Ovary (tissue), 9 donors: ENCODE measurements around the gene GDA. TPM values are rescaled to one million over a fixed set of nuclear protein-coding genes. Genes with fewer than 3 reads are reported as not detected.

Experiments used
- DNase-seq, 5 donors: peaks; one replicate each; pipeline ENCODE4 v3.0.0-alpha.2; 2019 to 2020
- H3K27ac ChIP-seq, 2 donors: fragments of 200-600 bp; one replicate each; pipeline versions ENCODE4 v1.5.1 to v1.8.0; 2019 to 2022
- H3K27me3 ChIP-seq: fragments of 200-600 bp; one replicate; pipeline ENCODE4 v1.8.0; 2022
- H3K36me3 ChIP-seq: fragments of 200-600 bp; sonication (generic); one replicate; pipeline ENCODE4 v1.5.1; 2019
- H3K4me1 ChIP-seq: one replicate; pipeline ENCODE4 v1.8.1; 2013; ENCODE audit warnings: mild to moderate bottlenecking, moderate library complexity; ENCODE audit not compliant: insufficient read depth
- H3K4me3 ChIP-seq: fragments of 200-600 bp; sonication (generic); one replicate; pipeline ENCODE4 v1.5.1; 2017
- H3K9me3 ChIP-seq, 2 donors: fragments of 200-600 bp in 1 of 2; sonication (generic) in 1 of 2; one replicate each; pipeline versions ENCODE4 v1.5.1 to v1.8.1; 2013 to 2019; ENCODE audit warnings: mild to moderate bottlenecking in 1 of 2, moderate library complexity in 1 of 2
- CTCF ChIP-seq, 3 donors: fragments of 450-650 bp in 2 of 3; fragments of 200-600 bp in 1 of 3; IDR thresholded peaks; one replicate each; pipeline versions ENCODE4 v1.5.1 to v1.8.0; 2016 to 2022; ENCODE audit warnings: antibody characterized with exemption in 3 of 3, mild to moderate bottlenecking in 1 of 3
- EP300 ChIP-seq: sonication (generic); formaldehyde crosslinking; IDR thresholded peaks from one replicate; pipeline ENCODE4 v1.6.1; 2017; ENCODE audit warnings: antibody characterized with exemption
- POLR2A ChIP-seq: fragments of 450-650 bp; IDR thresholded peaks from one replicate; pipeline ENCODE4 v1.6.1; 2017; ENCODE audit warnings: antibody characterized with exemption, mild to moderate bottlenecking, moderate library complexity
- WGBS, 3 donors: extraction: QIAGEN DNeasy Blood & Tissue Kit in 1 of 3; methylation state at CpG; one replicate each; pipeline versions ENCODE4 v1.1.5 to v1.1.7; 2013 to 2017; 5-methylcytosine and 5-hydroxymethylcytosine counted together
- intact Hi-C, 4 donors: fragments of 100-400 bp; cut with DNase I; formaldehyde crosslinking; loops; one replicate each; pipeline versions ENCODE4 v1.11.0 to v1.15.1; 2022 to 2023
- polyA plus RNA-seq, 2 donors: library from polyadenylated mRNA; stranded (reverse); fragments of 200-250 nt in 1 of 2; fragments of 350-450 nt in 1 of 2; fragmentation: Illumina TruSeq in 1 of 2; extraction: RNeasy Lipid Tissue Mini Kit (QIAGEN cat#74804) in 1 of 2; gene quantifications; one replicate each; pipeline ENCODE4 v1.2.3, GENCODE V29; 2013 to 2014
- total RNA-seq, 7 donors: library from RNA; depleted of rRNA in 2 of 7; stranded (reverse); fragments of >200 nt in 2 of 7; fragmentation: NEBNext Ultra II Directional in 3 of 7; extraction: Animal tissue kit (Norgen Biotek cat#: 25700) in 3 of 7; gene quantifications; one replicate each; pipeline versions ENCODE4 v1.1.0 to v1.2.4, GENCODE V29; 2016 to 2023
- donor health status: DM: no; HTN: no; CAD: no; lungs with moderate emphysema.
- donor health status: DM: no; HTN: no; CAD: no.
- donor health status: Bipolar disorder and iron deficiency.
- donor health status: DM: yes; HTN: yes; CAD: no.
- donor health status: DM: no; HTN: no; CAD: no.
- donor health status: DM: yes; HTN: yes; CAD: no.

The GDA gene
- total and polyA plus RNA-seq, 9 donors = 0.02 to 26.7 (median 0.31) TPM; not detected in 2

- H3K27me3 ChIP-seq = no peaks in the 10 kb centered on the region
- TF ChIP-seq EP300 (no peak), POLR2A (no peak), CTCF (IDR thresholded peaks at IDR 0.05) (no peak)
- no peak overlapping the region for H3K4me3 ChIP-seq
- no peaks in the 10 kb centered on the region for H3K9me3 ChIP-seq
- no peak overlapping the region for H3K27ac ChIP-seq
- intact Hi-C loops = no loop called here
- DNase-seq = no peak
- no peaks in the 10 kb centered on the region for H3K36me3 ChIP-seq
- WGBS, 3 donors = 68 to 74% (median 72%) methylated on average over 4 of the region's 4 CpGs
- H3K4me1 ChIP-seq = no peaks in the 10 kb centered on the region
Observed at GRCh38 chr9:72165821-72166547, 16.7 kb downstream of the GDA start.

DNA sequence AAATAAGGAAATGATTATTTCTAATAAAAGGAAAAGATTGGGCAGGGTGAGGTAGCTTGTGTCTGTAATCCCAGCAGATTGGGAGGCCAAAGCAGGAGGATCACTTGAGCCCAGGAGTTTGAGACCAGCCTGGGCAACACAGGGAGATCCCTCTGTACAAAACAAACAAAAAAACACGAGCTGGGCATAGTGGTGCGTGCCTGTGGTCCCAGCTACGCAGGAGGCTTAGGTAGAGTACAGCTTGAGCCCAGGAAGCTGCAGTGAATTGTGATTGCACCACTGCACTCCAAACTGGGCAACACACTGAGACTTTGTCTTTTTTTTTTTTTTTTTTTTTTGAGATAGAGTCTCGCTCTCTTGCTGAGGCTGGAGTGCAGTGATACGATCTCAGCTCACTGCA, 18.8 kb downstream of the GDA start:
- intact Hi-C loops = no loop called here
- H3K4me3 ChIP-seq = no peak overlapping the region
- H3K4me1 ChIP-seq = no peaks in the 10 kb centered on the region
- TF ChIP-seq EP300 = no peak
- TF ChIP-seq CTCF (IDR thresholded peaks at IDR 0.05) = no peak
- no peak for TF ChIP-seq POLR2A
- H3K27me3 ChIP-seq = no peaks in the 10 kb centered on the region
- no peak for DNase-seq
- no peak overlapping the region for H3K27ac ChIP-seq
- no peaks in the 10 kb centered on the region for H3K9me3 ChIP-seq
- no peaks in the 10 kb centered on the region for H3K36me3 ChIP-seq
- 86 to 91% (median 89%) methylated on average over 5 of the region's 5 CpGs for WGBS, 3 donors

DNA sequence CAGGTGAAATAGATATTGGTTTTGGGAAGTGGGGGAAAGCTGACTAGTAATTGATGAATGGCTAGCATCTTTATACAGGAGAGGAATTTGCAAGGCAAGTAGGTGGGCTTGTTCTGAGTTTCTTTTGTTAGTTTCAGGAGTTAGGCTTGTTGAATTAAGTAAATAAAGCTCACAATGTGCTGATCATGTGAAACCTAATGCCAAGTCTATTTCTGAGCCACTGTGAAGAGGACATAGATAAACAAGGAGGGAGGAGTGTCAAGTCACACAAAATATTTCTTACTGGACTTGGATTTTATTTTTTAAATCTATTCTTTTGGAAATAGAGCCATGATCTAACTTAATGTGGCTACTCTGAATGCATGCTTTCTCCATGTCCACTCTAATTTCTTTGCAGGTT, 19.9 kb downstream of the GDA start:
- intact Hi-C loops = no loop called here
- no peak overlapping the region for H3K27ac ChIP-seq
- H3K9me3 ChIP-seq = no peaks in the 10 kb centered on the region
- TF ChIP-seq CTCF (IDR thresholded peaks at IDR 0.05) (no peak), POLR2A (no peak), EP300 (no peak)
- H3K27me3 ChIP-seq = no peaks in the 10 kb centered on the region
- no peaks in the 10 kb centered on the region for H3K36me3 ChIP-seq
- DNase-seq = no peak
- H3K4me3 ChIP-seq = no peak overlapping the region
- H3K4me1 ChIP-seq = no peaks in the 10 kb centered on the region

DNA sequence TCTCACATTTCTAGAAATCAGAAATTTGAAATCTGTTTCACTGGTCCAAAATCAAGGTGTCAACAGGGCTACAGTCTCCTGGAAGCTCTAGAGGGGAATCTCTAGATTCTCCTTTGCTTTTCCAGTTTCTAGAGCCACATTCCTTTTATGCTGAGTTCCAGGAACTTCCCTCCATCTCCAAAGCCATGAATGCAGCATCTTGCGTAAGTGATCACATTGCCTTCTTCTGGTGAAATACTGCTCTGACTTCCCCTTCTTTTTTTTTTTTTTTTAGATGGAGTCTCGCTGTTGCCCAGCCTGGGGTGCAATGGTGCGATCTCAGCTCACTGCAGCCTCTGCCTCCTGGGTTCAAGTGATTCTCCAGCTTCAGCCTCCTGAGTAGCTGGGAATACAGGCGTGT, 23.8 kb downstream of the GDA start:
- intact Hi-C loops = no loop called here
- Histone ChIP-seq H3K27me3 (no peaks in the 10 kb centered on the region), H3K4me1 (no peaks in the 10 kb centered on the region), H3K4me3 (no peak overlapping the region), H3K27ac (no peak overlapping the region), H3K9me3 (no peaks in the 10 kb centered on the region), H3K36me3 (no peaks in the 10 kb centered on the region)
- no peak for DNase-seq
- 90 to 93% (median 92%) methylated on average over 4 of the region's 4 CpGs for WGBS, 3 donors
- TF ChIP-seq EP300 (no peak), POLR2A (no peak), CTCF (IDR thresholded peaks at IDR 0.05) (no peak)
